COLO668 (cell line): ENCODE results near the gene IQCM.

Source experiments
- DNase-seq: peaks from one replicate; lab custom pipeline; 2025; ENCODE audit not compliant: unreplicated experiment; lab: John Stamatoyannopoulos, UW

The IQCM gene

DNA sequence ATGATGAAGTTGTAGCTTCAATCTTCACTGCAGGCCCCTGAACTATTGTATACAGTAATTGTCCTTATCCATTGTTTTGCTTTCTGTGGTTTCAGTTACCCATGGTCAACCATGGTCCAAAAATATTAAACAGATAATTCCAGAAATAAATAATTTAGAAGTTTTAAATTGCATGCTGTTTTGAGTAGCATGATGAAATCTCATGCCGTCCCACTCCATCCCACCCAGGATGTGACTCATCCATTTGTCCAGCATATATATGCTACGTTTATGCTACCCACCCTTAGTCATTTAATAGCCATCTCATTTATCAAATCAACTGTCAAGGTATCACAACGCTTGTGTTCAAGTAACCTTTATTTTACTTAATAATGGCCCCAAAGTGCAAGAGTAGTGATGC, 34.5 kb downstream of the IQCM start:
- no peak for DNase-seq

DNA sequence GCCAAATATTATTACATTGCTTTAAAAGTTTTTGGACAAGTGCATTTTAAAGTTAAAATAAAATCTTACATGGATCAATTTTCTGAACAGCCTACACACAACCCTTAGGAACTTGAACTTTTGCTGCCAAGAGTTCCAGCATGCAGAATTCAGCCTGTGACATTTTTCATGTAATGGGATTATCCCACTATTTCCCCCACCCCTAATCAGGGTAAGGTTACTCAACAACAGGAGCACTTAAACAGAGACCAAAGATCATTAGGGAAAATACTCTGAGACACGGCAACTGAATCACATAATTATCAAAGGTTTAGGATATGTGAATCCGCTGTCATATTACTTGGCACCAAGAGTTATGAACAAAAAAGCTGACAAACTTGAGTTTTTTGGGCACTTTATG, 47.2 kb downstream of the IQCM start:
- no peak for DNase-seq

GRCh38 chr4:149766135-149766534, 49.5 kb downstream of the IQCM start:
- DNase-seq: no peak

- DNase-seq: no peak
Measured at GRCh38 chr4:149765630-149766029, 50.0 kb downstream of the IQCM start.

- DNase-seq: no peak
Measured at GRCh38 chr4:149755969-149756368, 59.7 kb downstream of the IQCM start.

GRCh38 chr4:149754526-149754925, 61.1 kb downstream of the IQCM start:
- DNase-seq: no peak

DNA sequence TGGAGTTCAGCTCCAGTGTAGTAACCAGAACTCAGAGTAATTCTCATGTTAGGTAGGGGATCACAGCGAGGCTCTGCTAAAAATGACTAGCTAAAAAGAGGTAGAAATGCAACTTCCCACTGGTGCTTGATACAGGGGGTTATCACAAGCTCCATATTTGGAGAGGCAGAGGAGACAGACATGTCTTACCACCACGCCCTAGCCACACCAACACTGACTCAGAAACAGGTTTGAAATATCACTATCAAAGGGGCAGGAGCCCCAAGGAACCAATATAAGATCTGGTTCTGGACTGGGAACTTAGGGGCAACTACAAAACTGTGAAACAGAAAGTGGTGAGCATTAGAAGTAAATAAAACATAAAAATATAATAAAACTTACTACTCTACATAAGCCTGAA, 62.9 kb downstream of the IQCM start:
- no peak for DNase-seq

DNA sequence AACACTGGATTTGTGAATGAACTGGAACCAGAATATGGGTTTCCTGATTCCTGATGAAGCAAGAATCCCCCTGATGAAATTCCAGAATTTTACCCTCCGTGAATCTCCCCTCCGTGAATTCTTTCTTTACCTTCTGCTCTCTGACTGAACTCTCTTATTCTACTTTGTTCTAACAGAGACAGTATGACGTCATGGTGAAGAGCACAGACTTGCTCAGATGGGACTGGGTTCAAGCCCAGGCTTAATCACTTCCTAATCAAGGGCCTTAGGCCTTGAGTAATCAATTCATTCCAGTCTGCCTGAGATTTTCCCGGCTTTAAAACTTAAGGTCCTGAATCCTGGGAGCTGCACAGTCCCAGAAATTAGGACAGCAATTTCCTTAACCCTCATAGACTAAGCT, 64.5 kb downstream of the IQCM start:
- DNase-seq: no peak

DNA sequence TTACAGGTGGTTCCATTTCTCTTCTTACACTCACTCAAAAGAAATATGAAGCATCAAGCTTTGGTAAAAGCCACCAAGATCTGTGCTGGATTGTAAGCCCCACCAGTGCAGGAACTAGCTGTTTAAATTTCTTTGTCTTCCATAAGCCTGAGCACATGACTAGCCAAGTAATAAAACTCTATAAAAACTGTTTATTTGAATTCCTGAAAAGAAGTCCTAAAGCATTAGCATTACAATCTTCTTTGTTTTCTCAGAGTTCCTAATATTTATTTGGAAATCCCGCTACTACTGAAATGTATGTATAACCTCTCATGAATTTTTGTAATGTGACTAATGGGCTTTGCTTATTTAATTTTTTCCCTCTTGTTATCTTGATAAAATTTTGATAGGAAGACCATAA, 65.9 kb downstream of the IQCM start:
- DNase-seq: no peak

DNA sequence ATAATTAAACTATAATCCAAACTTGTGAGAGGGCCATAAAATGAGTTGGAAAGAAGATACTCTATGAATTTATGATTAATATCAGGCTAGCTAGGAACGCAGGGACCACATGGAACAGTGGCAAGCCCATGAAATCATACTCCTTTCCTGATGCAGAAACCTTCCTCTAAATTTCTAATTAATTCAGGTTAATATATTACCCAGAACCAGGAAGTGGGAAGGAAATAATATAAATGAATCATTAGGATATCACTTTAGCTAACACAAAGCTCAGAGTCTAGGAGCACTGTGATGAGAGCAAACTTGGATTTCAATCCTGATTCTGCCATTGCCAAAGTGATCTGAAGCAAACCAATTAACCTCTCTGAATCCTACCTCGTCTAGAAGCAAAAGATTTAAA, 68.0 kb downstream of the IQCM start:
- DNase-seq: no peak

- no peak for DNase-seq
Measured at GRCh38 chr4:149746276-149746675, 69.4 kb downstream of the IQCM start.

GRCh38 chr4:149741186-149741831, 74.3 kb downstream of the IQCM start:
- DNase-seq: no peak

DNA sequence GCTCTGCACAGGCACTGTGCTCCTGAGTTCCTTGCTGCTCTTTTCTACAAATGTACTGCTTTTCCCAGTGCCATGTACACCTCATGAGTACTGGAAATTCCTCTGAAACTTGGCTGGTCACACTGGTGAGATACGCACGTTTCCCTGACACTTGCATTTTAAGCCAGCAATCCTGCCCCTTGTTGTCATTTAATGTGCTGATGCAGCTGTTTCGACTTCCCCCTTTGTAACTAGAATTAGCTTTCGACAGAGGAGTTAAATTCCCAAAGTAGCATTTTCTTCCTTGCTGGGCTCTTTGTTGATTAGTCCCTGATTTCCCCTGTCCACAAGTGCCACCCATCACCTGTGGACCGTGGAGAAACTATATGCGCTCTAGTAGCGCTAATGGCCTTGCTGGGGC, 77.5 kb downstream of the IQCM start:
- no peak for DNase-seq

DNA sequence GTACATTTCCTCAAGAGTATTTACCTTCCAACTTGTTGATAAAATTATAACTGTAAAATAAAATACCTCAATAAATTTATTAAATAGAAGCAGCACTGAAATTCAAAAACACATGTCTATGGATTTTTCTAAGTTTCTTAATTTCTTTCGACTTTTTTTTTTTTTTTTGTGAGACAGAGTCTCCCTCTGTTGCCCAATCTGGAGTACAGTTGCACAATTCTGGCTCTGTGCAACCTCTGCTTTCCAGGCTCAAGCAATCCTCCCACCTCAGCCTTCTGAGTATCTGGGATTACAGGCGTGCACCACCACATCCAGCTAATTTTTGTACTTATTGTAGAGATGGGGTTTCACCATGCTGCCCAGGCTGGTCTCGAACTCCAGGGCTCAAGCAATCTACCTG, 79.8 kb downstream of the IQCM start:
- no peak for DNase-seq

- DNase-seq: no peak
Measured at GRCh38 chr4:149728444-149728843, 87.2 kb downstream of the IQCM start.

- no peak for DNase-seq
Measured at GRCh38 chr4:149727663-149728062, 88.0 kb downstream of the IQCM start.

DNA sequence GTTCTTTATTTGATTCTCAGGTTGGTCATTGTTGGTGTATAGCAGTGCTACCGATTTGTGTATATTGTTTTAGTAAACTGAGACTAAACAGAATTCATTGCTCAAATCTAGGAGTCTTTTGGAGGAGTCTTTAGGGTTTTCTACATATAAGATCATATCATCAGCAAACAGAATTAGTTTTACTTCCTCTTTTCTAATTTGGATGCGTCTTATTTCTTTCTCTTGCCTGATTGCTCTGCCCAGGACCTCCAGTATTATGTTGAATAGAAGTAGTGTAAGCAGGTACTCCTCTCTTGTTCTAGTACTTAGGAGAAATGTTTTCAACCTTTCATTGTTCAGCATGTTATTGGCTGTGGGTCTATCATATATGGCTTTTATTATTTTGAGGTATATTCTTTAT, 92.6 kb downstream of the IQCM start:
- DNase-seq: no peak

DNA sequence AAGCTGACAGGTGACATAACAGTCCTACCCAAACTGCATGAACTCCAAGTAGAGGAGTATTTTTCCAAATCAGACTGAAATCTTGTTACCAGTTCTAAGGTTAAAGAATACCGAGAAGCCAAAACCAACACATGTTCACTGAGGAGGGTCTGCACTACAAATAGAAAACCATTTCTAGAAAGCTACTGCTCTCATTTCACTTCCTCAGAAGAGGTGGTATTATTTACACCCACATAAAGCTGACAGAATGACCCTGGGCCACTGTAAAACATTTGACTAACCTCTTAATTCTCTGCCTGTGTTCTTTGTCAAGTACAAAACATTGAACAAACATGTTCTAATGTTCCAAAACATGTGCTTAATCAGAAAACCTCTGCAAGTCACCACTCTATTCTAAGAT, 95.8 kb downstream of the IQCM start:
- no peak for DNase-seq

DNA sequence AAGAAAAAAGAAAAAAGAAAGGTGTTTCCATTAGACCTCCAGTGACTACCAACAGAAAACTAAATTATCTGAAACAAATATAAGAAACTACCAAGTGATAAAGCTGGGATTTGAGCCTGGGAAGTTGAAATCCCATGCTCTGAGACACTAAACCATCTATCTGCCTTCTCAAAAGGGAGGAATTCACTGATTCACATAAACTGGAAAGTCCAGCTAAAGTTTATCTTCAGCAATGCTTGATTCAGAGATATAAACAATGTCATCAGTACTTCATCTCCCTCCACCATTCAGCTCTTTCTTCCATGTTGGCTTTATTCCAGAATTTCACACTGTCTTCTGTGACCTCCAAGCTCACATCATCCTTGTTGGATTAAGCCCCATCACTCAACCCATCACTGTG, 96.3 kb downstream of the IQCM start:
- no peak for DNase-seq

- DNase-seq: no peak
Measured at GRCh38 chr4:149718500-149718899, 97.1 kb downstream of the IQCM start.

DNA sequence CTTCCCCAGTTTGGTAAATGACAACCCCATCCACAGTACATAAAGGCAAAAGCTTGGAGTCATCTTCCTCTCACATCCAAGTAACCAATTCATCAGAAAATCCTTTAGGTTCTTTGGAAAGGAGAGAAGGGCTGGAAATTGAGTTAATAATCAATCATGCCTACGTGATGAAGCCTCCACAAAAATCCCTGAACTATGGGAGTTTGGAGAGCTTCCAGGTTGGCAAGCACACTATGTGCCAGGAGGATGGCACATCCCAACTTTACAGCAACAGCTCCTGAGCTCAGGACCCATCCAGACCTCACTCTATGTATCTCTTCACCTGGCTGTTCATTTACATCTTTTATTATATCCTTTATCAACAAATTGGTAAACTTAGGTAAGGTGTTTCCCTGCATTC, 98.9 kb downstream of the IQCM start:
- no peak for DNase-seq

DNA sequence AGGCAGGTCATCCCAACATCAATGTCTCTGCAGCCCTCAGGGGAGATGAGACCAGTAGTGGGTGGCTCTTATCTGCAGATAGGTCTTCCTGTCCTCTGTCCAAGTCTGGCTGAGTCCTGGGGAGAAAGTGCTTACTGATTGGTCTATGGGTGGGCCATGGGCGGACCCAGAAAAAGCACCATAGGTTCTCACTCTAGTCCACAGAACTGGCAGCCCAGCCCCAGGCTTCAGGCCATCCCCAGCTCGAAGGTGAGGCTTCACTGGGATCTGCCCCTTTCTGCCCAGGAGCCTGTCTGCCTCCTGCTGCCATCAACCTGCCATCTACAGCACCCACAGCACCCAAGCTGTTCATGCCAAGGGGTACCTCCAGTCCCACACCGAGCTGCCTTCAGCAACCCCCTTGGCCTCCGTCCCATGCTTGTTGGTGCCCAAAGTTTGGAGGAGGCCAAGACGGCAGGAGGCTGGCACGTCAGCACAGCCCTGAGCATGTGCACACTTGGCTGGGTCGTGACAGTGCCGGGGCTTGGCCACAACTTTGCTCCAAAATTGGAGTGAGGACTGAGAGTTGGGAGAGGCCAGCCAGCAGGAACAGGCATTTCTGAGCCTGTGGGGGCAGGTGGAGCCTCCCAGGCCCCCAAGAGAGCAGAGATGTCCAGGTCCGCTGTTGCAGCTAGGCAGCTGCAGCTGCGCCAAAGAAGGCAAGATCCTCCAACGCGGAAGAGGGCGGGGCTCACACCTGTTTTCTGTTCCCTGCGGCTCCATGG, 99.6 kb downstream of the IQCM start:
- no peak for DNase-seq

DNA sequence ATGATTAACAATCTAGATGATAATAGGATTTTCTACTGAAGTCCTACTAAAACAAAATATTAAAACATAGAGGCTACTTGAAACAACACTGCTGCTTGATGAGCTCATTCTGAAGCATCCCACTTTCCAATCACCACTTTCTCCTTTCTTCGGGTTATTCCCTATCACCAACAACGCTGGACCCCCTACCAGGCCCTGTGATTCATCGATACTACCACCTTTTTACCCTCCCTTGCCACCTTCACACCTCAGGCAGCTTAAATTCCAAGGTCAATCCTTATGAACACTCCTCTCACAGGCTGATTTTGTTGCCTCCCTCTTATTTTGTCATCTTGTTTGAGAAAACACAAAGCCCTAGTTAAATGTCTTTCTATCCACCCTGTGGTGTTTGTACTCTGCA, 102.6 kb downstream of the IQCM start:
- no peak for DNase-seq
